M059J (cell line): ENCODE data around the gene ZNF546. TPM values are rescaled to one million over a fixed set of nuclear protein-coding genes. Genes with fewer than 3 reads are reported as not detected.
"Not testable (repeated sequence)": the region's sequence is repeated elsewhere in the genome, so short reads cannot be mapped to it uniquely, and the experiment has no call there.

Experiments used
- DNase-seq: peaks from one replicate; pipeline ENCODE4 v3.0.0-alpha.2; 2012; ENCODE audit warnings: low read depth
- total RNA-seq: library from RNA; depleted of rRNA; stranded (reverse); fragments of >200 nt; shearing (Covaris generic); gene quantifications from 2 replicates; pipeline ENCODE4 v1.2.3, GENCODE V29; 2014; rRNA removed

ZNF546 gene
- total RNA-seq = 0.96 and 1.3 TPM in 2 replicates

DNA sequence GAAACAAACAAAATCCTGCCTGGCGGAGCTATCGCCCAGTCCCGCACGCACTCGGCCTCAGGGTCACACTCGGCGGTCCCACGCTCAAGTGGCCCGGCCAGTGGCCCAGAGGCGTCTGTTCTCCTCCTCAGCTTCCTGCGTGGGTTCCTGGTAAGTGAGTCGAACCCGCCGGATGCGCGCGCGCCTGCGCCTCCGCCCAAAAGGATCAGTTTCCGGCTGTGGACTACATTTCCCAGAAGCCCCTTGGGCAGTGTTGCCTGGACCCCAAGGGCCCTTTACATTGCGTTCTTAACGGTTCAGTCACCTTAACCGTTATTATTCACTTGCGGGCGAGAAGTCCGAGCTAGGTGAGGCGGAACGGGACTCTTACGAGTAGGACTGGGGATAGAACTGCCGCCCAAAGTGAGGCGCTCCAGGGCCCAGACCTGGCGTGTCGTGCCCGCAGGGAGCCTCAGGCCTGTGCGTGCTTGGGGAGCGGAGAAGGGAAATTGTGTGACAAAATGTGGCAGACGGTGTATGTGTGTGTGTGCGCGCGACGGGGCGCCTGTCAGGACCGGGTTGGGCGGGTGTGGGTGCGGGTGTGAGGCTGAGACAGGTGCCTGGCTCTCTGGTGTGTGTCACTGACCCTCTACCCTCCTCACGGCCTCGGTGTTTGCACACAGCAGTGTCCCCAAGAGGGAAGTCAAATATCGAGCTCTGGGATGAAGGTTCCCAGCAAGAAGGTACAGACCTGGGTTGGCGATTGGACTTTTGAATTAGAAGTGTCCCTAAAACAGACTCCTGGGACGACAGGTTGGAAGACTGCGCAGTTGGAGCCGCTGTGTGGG lies at the start of gene ZNF546:
TSS of gene ZNF546 (plus strand) at position 250 of the 827 bp plus-strand sequence. CDS start 1,267 bp downstream, outside the sequence.
- DNase-seq = peak; percentile 90

DNA sequence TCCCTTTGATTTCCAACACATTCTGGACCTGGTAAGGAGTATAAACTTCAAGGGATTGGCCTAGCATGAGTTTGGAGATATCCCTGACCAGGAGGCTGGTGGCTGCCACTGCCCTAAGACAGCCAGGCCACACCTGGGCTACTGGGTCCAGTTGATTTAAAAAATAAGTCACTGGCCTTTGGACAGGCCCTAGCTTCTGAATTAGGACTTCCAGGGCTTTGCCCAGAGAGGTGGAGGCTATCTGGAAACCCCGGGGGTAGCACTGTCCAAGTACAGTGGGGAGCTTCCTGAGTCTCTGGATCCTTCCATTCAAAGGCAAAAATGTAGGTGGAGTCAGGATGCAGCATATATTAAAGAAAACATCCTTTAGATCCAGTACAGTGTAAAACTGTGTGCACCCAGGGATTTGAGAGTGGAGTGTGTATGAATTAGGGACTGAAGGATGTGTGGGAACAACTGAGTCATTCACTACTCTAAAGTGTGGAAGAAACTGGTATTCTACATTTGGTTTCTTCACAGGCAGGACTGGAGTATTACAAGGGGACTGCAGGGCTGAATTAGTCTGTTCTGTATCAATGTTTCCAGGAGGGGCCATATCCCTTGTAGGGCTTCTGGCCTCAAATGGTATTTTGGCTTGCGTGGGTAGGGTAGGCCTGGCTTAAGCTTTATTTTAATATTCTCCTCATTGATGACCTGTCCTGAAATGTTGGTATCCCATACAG lies 47.7 kb upstream of the ZNF546 start:
- DNase-seq = no peak

DNA sequence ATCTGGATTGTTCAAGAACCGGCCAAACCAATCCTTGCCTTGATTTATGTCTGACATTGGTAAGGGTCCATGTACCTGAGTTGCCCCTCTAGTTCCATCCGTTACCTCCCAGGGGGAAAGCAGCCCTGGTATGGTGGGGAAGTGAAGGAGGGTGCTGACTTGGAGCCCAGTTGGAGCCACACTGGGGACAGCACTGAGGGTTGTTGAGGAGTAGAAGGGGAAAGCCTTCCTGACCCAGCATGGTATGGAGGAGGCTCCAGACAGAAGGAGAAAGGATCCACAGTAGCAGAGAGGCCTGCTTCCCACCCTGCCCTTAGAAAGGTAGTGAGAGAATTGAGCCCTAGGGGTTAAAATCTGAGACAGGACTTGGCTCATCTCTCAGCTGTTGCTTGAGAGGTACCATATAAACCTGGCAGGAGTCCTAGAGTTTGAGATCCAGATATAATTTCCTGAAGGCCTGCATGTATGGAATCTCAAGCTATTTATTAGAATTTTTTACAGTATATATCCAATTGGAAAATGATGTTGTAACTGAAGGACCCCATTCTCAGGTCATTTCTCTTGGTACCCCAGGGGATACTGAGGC lies 45.7 kb upstream of the ZNF546 start:
- DNase-seq = no peak

DNA sequence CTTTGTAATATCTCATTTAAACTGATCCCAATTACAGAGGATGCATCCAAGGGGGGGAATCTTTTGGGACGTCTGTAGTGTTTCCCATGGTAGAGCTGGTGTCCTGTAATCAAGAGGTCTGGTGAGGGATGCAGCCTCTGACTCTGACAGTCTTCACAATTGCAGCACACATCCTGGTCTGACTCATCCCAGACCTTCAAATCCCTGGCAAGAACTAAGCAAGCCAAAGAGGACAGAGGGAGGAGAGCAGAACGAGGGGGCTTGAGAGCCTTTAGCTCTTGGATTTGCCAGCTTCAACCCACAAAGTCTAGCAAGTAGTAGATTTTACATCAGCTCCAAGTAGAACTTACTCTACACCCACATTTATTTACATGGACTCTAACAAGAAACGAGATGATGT lies 45.2 kb upstream of the ZNF546 start:
- DNase-seq = peak; percentile 27

DNA sequence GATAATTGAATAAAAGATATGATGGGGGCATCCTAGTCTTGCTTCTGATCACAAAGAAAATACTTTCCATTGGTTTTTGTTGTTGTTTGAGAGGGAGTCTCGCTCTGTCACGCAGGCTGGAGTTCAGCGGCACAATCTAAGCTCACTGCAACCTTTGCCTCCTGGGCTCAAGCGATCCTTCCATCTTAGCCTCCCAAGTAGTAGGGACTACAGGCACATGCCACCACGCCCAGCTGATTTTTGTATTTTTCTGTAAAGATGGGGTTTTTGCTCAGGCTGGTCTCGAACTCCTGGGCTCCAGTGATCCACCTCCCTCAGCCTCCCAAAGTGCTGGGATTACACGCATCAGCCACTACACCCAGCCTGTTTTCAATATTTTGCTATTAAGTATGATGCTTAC lies 42.9 kb upstream of the ZNF546 start:
- no peak for DNase-seq

DNA sequence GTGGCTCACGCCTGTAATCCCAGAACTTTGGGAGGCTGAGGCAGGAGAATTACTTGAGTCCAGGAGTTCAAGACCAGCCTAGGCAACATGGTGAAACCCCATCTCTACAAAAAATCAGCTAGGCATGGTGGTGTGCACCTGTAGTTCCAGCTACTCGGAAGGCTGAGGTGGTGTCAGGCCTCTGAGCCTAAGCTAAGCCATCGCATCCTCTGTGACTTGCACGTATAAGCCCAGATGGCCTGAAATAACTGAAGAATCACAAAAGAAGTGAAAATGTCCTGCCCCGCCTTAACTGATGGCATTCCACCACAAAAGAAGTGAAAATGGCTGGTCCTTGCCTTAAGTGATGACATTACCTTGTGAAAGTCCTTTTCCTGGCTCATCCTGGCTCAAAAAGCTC lies 39.0 kb upstream of the ZNF546 start:
- DNase-seq = not testable (repeated sequence)

DNA sequence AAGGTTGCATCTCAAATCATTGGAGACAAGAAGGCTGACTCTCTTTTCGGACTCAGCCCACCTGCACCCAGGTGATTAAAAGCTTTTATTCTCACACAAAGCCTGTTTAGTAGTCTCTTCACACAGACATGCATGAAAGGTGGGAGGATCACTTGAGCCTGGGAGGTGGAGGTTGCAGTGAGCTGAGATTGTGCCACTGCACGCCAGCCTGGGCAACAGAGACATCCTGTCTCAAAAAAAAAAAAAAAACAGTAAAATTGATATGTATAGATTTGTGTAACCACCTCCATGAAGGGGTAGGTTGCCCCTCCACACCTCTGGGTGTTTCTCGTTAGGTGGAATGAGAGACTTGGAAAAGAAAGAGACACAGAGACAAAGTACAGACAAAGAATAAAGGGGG lies 37.9 kb upstream of the ZNF546 start:
- not testable (repeated sequence) for DNase-seq

DNA sequence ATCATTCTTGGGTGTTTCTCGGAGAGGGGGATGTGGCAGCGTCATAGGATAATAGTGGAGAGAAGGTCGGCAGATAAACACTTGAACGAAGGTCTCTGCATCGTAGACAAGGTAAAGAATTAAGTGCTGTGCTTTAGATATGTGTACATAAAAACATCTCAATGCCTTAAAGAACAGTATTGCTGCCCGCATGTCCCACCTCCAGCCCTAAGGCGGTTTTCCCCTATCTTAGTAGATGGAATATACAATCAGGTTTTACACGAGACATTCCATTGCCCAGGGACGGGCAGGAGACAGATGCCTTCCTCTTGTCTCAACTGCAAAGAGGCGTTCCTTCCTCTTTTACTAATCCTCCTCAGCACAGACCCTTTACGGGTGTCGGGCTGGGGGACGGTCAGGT lies 37.5 kb upstream of the ZNF546 start:
- not testable (repeated sequence) for DNase-seq

DNA sequence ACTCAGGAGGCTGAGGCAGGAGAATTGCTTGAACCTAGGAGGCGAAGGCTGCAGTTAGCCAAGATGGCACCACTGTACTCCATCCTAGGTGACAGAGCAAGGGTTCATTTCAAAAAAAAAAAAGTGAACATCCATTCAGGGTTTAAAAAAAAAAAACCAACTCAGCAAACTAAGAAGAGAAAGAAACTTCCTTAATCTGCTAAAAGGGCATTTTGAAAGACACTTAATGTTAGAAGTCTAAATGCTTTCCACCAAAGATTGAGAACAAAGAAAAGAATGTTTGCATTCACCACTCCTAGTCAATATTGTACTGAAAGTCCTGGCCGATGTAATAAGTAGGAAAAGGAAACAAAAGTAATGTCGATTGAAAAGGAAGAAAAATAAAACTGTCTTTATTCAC lies 33.0 kb upstream of the ZNF546 start:
- DNase-seq = no peak

DNA sequence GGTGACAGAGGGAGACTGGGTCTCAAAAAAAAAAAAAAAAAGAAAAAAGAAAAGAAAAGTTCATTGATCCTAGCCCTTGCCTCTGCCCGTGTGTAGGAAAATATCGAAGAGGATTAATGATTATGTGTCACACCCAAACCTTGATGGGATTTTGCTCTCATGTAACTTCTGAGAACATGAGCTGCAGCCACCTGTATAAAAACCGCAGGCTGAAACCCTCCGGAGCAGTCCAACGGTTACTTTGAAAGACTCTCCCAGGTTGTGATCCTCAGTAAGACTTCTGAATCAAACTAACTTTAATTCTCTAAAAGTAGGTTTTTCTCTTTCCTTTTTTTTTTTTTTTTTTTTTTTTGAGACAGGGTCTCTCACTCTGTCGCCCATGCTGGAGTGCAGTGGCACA lies 30.2 kb upstream of the ZNF546 start:
- DNase-seq = no peak

DNA sequence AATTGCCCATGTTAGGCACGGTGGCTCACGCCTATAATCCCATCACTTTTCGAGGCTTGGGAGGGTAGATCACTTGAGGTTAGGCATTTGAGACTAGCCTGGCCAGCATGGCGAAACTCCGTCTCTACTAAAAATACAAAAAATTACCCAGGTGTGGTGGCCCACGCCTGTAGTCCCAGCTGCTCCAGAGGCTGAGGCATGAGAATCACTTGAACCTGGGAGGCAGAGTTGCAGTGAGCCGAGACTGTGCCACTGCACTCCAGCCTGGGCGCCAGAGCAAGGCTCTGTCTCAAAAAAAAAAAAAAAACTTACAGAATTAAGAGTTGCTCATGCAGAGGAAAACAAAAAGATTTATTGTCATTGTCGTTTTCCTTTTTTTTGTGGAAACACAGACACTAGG lies 29.3 kb upstream of the ZNF546 start:
- no peak for DNase-seq

DNA sequence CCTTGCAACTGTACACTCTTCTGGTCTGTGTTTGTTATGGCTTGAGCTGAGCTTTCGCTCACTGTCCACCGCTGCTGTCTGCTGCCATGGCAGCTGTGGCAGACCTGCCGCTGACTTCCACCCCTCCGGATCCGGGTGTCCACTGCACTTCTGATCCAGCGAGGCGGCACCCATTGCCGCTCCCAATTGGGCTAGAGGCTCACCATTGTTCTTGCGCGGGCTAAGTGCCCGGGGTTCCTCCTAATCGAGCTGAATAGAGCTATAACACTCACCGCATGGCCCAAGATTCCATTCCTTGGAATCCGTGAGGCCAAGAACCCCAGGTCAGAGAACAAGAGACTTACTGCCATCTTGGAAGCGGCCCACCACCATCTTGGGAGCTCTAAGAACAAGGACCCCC lies 28.1 kb upstream of the ZNF546 start:
- DNase-seq = no peak

DNA sequence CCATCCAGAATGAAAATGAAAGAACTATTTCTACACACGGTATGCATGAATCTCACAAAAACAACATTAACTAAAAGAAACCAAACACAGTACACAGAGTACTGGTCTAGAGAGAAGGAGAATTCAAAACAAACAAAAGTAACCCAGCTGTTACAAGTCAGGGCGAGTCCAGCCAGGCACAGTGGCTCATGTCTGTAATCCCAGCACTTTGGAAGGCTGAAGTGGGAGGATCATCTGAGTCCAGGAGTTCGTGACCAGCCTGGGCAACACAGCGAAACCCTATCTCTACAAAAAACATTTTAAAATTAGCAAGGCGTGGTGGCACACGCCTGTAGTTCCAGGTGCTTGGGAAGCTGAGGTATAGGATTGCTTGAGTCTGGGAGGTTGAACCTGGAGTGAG lies 27.6 kb upstream of the ZNF546 start:
- DNase-seq = no peak

DNA sequence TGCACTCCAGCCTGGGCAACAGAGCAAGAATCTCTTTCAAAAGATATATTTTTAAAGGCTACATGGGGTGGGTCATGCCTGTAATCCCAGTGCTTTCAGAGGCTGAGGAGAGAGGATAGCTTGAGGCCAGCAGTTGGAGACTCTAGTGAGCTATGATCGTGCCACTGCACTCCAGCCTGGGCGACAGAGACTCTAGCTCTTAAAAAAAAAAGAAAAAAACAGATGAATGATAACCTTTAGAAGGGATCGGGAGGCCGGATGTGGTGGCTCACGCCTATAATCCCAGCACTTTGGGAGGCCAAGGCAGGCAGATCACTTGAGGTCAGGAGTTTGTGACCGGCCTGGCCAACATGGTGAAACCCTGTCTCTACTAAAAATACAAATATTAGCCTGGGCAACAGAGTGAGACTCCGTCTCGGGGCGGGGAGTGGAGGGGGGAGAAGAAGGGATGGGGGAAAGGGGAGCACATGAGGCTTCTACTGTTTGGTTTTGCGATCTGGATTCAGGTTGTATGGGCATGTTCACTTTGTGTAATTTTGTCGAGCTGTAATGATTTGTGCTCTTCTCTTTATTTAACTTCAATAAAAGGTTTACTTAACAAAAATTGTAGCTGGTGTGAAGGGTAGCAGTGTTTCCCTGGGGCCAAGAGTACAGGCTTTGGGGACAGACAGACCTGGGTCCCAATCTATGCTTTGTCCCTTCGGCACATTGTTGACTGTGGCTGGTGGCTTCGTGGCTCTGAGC lies 27.0 kb upstream of the ZNF546 start:
- no peak for DNase-seq

DNA sequence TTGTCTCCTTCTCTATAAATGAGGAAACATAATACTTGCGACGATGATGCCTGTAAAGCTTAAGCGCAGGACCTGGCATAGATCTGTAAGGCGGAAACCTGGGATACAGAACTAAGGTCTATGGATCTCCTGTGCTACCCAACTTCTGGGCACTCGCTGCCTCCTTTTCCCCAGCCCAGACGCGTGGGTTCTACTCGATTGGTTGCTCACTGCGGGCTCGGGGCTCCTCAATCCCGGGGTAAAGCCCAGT lies 26.5 kb upstream of the ZNF546 start:
- DNase-seq = no peak

DNA sequence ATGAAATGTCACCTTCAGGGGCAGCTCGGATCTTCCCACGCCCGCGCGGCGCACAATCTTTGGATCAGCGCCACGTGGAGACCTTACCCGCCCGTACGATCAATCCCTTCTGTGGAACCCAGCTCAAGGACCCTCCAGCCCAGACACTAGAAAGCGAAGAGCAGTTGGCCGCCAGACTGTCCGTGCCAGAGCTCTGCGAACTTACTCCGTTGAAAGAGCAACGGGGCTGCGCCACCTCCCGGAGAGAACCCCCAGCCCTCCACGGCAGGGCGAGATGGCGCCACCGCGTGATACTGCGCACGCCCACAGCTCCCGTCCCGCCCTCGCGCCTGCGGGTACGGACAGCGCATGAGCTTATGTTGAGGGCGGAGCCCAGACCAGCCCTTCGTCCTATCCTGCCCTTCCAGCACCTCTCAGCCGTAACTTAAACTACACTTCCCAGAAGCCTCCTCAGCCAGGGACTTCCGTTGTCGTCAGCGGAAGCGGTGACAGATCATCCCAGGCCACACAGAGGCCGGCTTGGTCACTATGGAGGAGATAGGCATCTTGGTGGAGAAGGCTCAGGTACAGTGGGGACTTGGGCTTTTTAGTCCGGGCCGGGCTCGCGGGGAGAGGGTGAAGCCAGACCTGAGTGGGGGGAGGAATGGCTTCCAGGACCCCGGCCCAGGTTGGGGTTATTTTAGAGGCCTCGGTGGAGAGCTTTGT lies 26.0 kb upstream of the ZNF546 start, which contains the start of gene PSMC4:
TSS of gene PSMC4 (plus strand) at position 491 of the 705 bp plus-strand sequence. CDS start at position 529, 38 bp downstream.
- peak; percentile 99 for DNase-seq

DNA sequence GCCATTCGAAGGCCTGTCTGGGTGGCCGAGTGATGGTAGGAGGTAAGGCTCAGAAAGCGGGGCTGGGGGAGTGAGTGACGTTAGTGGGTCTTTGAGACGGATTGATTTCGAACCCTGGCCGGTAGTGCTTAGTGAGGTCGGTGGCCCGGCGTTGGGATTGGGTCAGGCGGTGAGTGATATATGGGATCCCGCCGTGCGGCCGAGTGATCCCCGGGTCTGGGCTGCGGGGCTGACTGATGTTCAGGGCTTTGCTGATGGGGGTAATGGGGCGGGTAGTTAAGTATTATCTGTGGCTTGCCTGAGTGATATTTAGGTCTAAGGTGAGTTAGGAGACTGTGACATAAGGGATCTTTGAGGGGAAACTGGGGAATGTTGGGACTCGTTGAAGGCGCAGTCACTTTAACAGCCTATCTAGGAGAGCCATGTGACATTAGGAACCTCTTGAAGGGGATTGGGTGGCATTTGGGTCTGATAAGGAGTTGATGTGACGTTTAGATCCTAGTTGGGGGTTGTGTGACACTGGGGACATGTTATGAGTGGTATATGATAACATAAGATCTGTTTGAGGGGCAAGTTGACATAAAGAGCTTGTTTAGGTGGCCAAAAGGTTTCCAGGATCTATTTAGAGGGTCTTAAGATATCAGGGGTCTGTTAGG lies 25.4 kb upstream of the ZNF546 start:
- DNase-seq = peak; percentile 5

DNA sequence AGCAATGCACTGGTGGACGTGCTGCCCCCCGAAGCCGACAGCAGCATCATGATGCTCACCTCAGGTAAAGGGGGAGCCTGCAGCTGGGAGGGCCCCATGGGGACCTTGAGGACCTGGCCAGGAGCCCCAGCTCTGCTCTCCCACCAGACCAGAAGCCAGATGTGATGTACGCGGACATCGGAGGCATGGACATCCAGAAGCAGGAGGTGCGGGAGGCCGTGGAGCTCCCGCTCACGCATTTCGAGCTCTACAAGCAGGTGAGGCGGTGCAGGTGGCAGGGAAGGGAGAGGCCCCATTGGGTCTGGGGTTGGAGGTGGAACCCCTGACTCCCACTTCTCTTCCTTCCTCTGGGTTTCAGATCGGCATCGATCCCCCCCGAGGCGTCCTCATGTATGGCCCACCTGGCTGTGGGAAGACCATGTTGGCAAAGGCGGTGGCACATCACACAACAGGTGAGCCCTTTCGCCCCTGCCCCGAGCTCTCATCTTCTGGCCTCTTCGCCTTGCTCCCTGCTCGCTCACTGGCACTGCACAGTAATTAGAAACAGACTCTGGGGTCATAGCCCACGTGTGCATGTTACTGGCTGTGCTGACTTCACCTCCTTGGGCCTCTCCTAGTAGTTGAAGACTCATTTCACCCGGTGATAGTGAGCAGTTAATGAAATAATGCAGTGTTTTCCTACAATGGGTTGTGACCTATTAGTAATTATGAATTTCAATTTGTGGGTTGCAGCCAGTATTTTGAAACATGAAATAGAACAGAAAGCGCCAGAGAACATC lies 22.3 kb upstream of the ZNF546 start:
- no peak for DNase-seq

DNA sequence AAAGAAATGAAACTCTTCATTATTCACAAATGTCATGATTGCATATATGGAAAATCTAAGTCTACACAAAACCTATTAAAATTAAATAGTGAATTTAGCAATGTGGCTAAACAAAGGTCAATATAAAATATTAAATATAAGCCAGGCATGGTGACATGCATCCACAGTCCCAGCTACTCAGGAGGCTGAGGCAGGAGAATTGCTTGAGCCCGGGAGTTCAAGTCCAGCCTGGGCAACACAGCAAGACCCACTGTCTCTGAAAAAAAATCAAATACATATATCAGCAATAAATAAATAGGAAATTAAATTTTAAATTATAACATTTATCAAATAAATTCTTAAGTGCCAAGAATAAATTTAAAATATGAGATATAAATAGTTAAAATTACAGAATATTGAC lies 14.0 kb upstream of the ZNF546 start:
- no peak for DNase-seq

DNA sequence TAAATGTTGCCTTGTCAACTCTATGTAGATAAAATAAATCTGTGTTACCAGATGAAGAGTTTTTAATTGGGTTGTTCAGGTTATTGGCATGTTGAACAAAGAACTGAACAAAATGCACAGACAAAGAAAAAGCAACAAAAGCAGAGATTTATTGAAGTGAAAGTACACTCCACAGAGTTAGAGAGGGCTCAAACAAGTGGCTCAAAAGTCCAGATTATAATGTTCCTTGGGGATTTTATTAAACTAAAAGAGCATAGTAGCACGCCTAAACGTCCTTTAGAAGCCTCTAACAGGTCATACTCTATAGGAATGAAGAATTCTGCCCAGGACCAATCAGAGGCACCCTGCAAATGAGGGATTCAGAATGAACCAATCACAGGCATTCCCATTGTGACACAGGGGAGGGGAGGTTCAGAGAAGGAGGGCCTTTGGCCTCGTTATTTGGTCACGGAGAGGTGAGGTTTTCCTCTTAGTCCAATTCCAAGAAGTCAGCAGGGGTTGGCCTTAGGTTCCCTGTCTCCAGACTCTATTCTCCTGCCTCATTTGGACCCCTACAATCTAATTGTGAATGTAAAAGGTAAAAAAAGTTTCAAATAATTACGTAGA lies 13.1 kb upstream of the ZNF546 start:
- no peak for DNase-seq
